SK-N-SH (cell line): ENCODE measurements around the gene C2CD3.

Source experiments
- CHD2 ChIP-seq: fragments of 150-350 bp; IDR thresholded peaks from 2 replicates; pipeline ENCODE4 v1.6.1; 2018; ENCODE audit warnings: low read length; ENCODE audit not compliant: partially characterized antibody
- ELF1 ChIP-seq: IDR thresholded peaks from 2 replicates; pipeline ENCODE4 v1.4.0; 2012
- EP300 ChIP-seq, 2 experiments: IDR thresholded peaks; 2 replicates each; pipeline versions ENCODE4 v1.4.0 to v1.6.1; 2012; ENCODE audit warnings: borderline replicate concordance in 1 of 2, low read depth in 1 of 2, low read length in 1 of 2
- POLR2AphosphoS5 ChIP-seq: IDR thresholded peaks from 2 replicates; pipeline ENCODE4 v1.6.1; 2012; ENCODE audit warnings: low read depth, low read length
- RAD21 ChIP-seq: IDR thresholded peaks from 2 replicates; pipeline ENCODE4 v1.6.1; 2012; ENCODE audit warnings: mild to moderate bottlenecking, low read length
- RFX5 ChIP-seq: IDR thresholded peaks from 2 replicates; pipeline ENCODE4 v1.6.1; 2012; ENCODE audit warnings: mild to moderate bottlenecking, improper control_type of control experiment, low read length
- RXRA ChIP-seq: IDR thresholded peaks from 2 replicates; pipeline ENCODE4 v1.4.0; 2012; ENCODE audit warnings: low read depth, mild to moderate bottlenecking, borderline replicate concordance
- SIN3A ChIP-seq: IDR thresholded peaks from 2 replicates; pipeline ENCODE4 v1.6.1; 2012; ENCODE audit warnings: low read depth, mild to moderate bottlenecking, low read length, moderate library complexity, borderline replicate concordance
- SMC3 ChIP-seq: IDR thresholded peaks from 2 replicates; pipeline ENCODE4 v1.6.1; 2012; ENCODE audit warnings: low read depth, low read length, improper control_type of control experiment
- TAF1 ChIP-seq: IDR thresholded peaks from 2 replicates; pipeline ENCODE4 v1.6.1; 2012; ENCODE audit warnings: low read depth, mild to moderate bottlenecking, low read length, moderate library complexity, borderline replicate concordance
- TF ChIP-seq, protein P1 (sequence below): IDR thresholded peaks from 2 replicates; pipeline ENCODE4 v1.4.0; 2012; ENCODE audit warnings: low read depth, borderline replicate concordance
- TF ChIP-seq, protein P2 (sequence below): fragments of 200-600 bp; sonication (generic); IDR thresholded peaks from 2 replicates; pipeline ENCODE4 v1.6.1; 2017; ENCODE audit warnings: antibody characterized with exemption, mild to moderate bottlenecking, moderate library complexity
- TF ChIP-seq, protein P3 (sequence below): IDR thresholded peaks from 2 replicates; pipeline ENCODE4 v1.4.0; 2012; ENCODE audit warnings: low read depth
- TF ChIP-seq, protein P4 (sequence below): IDR thresholded peaks from 2 replicates; pipeline ENCODE4 v1.6.1; 2012; ENCODE audit warnings: mild to moderate bottlenecking, low read depth, low read length, moderate library complexity

DNA sequence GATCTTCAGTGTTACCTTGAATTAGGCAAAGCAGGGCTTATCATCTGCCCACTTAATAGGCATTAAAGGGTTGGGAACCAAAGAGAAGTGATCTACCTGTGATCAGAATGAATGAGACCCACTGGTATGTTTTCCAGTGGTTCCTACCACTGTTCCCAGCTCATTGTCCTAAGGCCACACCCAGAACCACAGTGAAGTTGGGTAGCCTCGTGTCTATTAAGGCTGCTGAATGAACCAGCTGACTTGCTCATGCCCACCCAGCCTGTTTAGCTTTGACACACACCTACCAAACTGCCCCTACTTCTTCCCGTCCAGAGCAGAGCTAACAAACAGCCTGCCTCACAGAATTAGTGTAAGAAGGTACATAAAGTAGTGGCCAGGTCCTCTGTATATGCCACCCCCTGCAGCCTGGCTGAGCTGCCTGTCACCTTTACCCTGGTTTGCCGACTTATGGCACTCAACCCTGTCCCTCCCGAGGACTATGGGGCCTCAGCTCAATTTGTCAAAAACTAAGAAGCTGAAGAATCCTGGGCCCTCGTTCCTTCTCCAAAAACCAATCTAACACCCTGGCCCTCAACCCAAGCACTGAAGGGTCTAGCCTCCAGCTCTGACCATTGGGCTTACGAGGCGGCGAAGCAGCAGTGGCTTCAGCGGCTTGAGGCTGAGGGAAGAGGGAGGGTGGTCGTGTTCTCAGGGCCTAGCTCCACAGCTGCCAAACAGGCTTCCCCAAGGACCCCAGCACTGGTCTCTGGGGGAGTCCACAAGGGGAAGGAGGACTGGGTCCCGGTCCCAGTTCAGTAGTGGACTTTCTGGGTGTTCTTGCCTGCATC is 198.0 kb downstream of the C2CD3 start:
- TF ChIP-seq, protein P1, sequence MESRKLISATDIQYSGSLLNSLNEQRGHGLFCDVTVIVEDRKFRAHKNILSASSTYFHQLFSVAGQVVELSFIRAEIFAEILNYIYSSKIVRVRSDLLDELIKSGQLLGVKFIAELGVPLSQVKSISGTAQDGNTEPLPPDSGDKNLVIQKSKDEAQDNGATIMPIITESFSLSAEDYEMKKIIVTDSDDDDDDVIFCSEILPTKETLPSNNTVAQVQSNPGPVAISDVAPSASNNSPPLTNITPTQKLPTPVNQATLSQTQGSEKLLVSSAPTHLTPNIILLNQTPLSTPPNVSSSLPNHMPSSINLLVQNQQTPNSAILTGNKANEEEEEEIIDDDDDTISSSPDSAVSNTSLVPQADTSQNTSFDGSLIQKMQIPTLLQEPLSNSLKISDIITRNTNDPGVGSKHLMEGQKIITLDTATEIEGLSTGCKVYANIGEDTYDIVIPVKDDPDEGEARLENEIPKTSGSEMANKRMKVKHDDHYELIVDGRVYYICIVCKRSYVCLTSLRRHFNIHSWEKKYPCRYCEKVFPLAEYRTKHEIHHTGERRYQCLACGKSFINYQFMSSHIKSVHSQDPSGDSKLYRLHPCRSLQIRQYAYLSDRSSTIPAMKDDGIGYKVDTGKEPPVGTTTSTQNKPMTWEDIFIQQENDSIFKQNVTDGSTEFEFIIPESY = no peak
- TF ChIP-seq, protein P2, sequence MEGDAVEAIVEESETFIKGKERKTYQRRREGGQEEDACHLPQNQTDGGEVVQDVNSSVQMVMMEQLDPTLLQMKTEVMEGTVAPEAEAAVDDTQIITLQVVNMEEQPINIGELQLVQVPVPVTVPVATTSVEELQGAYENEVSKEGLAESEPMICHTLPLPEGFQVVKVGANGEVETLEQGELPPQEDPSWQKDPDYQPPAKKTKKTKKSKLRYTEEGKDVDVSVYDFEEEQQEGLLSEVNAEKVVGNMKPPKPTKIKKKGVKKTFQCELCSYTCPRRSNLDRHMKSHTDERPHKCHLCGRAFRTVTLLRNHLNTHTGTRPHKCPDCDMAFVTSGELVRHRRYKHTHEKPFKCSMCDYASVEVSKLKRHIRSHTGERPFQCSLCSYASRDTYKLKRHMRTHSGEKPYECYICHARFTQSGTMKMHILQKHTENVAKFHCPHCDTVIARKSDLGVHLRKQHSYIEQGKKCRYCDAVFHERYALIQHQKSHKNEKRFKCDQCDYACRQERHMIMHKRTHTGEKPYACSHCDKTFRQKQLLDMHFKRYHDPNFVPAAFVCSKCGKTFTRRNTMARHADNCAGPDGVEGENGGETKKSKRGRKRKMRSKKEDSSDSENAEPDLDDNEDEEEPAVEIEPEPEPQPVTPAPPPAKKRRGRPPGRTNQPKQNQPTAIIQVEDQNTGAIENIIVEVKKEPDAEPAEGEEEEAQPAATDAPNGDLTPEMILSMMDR = no peak
- TF ChIP-seq EP300 (IDR thresholded peaks at IDR 0.05; ENCODE audit: borderline replicate concordance in 1 of 2, low read depth in 1 of 2, low read length in 1 of 2) (no peak), SIN3A (no peak), RAD21 (no peak), TAF1 (no peak), SMC3 (no peak), POLR2AphosphoS5 (no peak), CHD2 (no peak), RFX5 (no peak), ELF1 (no peak), RXRA (no peak)
- TF ChIP-seq, protein P3, sequence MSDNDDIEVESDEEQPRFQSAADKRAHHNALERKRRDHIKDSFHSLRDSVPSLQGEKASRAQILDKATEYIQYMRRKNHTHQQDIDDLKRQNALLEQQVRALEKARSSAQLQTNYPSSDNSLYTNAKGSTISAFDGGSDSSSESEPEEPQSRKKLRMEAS = no peak
- TF ChIP-seq, protein P4, sequence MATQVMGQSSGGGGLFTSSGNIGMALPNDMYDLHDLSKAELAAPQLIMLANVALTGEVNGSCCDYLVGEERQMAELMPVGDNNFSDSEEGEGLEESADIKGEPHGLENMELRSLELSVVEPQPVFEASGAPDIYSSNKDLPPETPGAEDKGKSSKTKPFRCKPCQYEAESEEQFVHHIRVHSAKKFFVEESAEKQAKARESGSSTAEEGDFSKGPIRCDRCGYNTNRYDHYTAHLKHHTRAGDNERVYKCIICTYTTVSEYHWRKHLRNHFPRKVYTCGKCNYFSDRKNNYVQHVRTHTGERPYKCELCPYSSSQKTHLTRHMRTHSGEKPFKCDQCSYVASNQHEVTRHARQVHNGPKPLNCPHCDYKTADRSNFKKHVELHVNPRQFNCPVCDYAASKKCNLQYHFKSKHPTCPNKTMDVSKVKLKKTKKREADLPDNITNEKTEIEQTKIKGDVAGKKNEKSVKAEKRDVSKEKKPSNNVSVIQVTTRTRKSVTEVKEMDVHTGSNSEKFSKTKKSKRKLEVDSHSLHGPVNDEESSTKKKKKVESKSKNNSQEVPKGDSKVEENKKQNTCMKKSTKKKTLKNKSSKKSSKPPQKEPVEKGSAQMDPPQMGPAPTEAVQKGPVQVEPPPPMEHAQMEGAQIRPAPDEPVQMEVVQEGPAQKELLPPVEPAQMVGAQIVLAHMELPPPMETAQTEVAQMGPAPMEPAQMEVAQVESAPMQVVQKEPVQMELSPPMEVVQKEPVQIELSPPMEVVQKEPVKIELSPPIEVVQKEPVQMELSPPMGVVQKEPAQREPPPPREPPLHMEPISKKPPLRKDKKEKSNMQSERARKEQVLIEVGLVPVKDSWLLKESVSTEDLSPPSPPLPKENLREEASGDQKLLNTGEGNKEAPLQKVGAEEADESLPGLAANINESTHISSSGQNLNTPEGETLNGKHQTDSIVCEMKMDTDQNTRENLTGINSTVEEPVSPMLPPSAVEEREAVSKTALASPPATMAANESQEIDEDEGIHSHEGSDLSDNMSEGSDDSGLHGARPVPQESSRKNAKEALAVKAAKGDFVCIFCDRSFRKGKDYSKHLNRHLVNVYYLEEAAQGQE = no peak
